ENCODE data around the gene DAPK1.

The DAPK1 gene

GRCh38 chr9:87479801-87480201 lies 17.9 kb upstream of the DAPK1 start:
- TF ChIP-seq CTCF (IDR thresholded peaks at IDR 0.05; ENCODE audit: low read depth, low read length, missing control alignments): no peak
- no peak overlapping the region for H3K4me3 ChIP-seq (ENCODE audit: low read depth, low read length)
- in situ Hi-C loops (cut with HindIII; ENCODE audit: low sequenced_read_pairs): loop anchor here (5.0 kb wide), 1 partner anchor 72 kb away; no protein-coding TSS in a partner anchor
- DNase-seq (ENCODE audit: low read depth): no peak

- H3K4me3 ChIP-seq (ENCODE audit: low read depth, low read length): no peak overlapping the region
- TF ChIP-seq CTCF (IDR thresholded peaks at IDR 0.05; ENCODE audit: low read depth, low read length, missing control alignments): no peak
- DNase-seq (ENCODE audit: low read depth): no peak
- in situ Hi-C loops (cut with HindIII; ENCODE audit: low sequenced_read_pairs): loop anchor here (5.0 kb wide), 1 partner anchor 75 kb away; no protein-coding TSS in a partner anchor
These were observed 15.5 kb upstream of the DAPK1 start for GRCh38 chr9:87481890-87482855.

- no peak for TF ChIP-seq CTCF (IDR thresholded peaks at IDR 0.05; ENCODE audit: low read depth, low read length, missing control alignments)
- no peak for DNase-seq (ENCODE audit: low read depth)
- in situ Hi-C loops (cut with HindIII; ENCODE audit: low sequenced_read_pairs): no loop called here
- no peak overlapping the region for H3K4me3 ChIP-seq (ENCODE audit: low read depth, low read length)
These were observed 7.4 kb upstream of the DAPK1 start for GRCh38 chr9:87490225-87490624.

GRCh38 chr9:87490907-87491306 lies 6.8 kb upstream of the DAPK1 start:
- no peak for DNase-seq (ENCODE audit: low read depth)
- in situ Hi-C loops (cut with HindIII; ENCODE audit: low sequenced_read_pairs): no loop called here
- no peak overlapping the region for H3K4me3 ChIP-seq (ENCODE audit: low read depth, low read length)
- no peak for TF ChIP-seq CTCF (IDR thresholded peaks at IDR 0.05; ENCODE audit: low read depth, low read length, missing control alignments)

GRCh38 chr9:87491523-87491922 lies 6.1 kb upstream of the DAPK1 start:
- in situ Hi-C loops (cut with HindIII; ENCODE audit: low sequenced_read_pairs): no loop called here
- TF ChIP-seq CTCF (IDR thresholded peaks at IDR 0.05; ENCODE audit: low read depth, low read length, missing control alignments): no peak
- DNase-seq (ENCODE audit: low read depth): no peak
- no peak overlapping the region for H3K4me3 ChIP-seq (ENCODE audit: low read depth, low read length)

GRCh38 chr9:87492642-87493041 lies 5.0 kb upstream of the DAPK1 start:
- in situ Hi-C loops (cut with HindIII; ENCODE audit: low sequenced_read_pairs): no loop called here
- no peak for TF ChIP-seq CTCF (IDR thresholded peaks at IDR 0.05; ENCODE audit: low read depth, low read length, missing control alignments)
- DNase-seq (ENCODE audit: low read depth): no peak
- no peak overlapping the region for H3K4me3 ChIP-seq (ENCODE audit: low read depth, low read length)
